Fibroblast of villous mesenchyme (primary cell): ENCODE data around the gene SRPX. TPM values are rescaled to one million over a fixed set of nuclear protein-coding genes. Genes with fewer than 3 reads are reported as not detected.
A peak's percentile ranks its signal among the peaks of the same experiment; 100 is the strongest.

Source experiments
- DNase-seq: peaks from one replicate; pipeline ENCODE4 v3.0.0-alpha.2; 2010; ENCODE audit warnings: low read depth
- H3K4me3 ChIP-seq: 2 replicates; pipeline ENCODE4 v1.5.1; 2011; ENCODE audit warnings: low read depth, mild to moderate bottlenecking, low read length
- total RNA-seq: library from RNA; depleted of rRNA; stranded (reverse); fragments of >200 nt; gene quantifications from 2 replicates; pipeline ENCODE4 v1.2.3, GENCODE V29; 2012
- TF ChIP-seq, protein P1 (sequence below): IDR thresholded peaks from 2 replicates; pipeline ENCODE4 v1.5.1; 2012; ENCODE audit warnings: low read depth, mild to moderate bottlenecking, low read length; ENCODE audit not compliant: insufficient read depth

The SRPX gene
- total RNA-seq, 1 donor = 36.7 TPM

DNA sequence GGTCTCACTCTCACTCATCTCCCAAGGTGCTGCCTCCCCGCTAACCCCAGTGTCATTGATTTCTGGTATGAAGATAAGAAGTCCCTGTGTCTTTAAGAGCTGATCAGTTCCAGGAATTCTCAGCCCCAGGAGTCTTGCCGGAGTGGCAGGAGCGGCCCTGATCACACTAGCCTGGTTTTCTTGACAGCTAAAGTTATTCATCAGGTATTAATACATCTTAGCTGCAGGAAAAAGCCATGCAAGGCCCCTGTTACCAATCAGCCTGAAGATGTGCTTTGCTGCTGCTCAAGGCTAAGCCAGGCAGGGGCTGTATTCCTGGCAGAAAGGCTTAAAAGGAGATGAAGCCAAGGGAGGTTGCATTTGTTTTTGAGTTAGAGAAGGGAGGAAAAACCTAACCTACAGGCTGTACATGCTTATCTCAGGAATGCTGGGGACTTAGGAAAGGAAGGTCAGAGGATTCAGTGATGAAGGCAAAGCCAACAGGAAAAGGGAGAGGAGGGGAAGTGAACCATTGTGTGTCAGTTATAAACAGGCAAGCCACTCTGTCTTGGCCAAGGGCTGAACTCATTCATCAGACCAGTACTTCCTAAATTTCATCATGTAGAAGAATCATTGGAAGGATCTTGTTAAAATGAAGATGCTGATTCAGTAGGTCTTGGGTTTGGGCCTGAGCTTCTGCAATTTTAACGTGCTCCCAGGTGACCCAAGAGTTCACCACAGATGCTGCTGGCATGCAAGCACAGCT, 8.6 kb downstream of the SRPX start:
- DNase-seq = no peak
- H3K4me3 ChIP-seq = no peak overlapping the region
- TF ChIP-seq, protein P1, sequence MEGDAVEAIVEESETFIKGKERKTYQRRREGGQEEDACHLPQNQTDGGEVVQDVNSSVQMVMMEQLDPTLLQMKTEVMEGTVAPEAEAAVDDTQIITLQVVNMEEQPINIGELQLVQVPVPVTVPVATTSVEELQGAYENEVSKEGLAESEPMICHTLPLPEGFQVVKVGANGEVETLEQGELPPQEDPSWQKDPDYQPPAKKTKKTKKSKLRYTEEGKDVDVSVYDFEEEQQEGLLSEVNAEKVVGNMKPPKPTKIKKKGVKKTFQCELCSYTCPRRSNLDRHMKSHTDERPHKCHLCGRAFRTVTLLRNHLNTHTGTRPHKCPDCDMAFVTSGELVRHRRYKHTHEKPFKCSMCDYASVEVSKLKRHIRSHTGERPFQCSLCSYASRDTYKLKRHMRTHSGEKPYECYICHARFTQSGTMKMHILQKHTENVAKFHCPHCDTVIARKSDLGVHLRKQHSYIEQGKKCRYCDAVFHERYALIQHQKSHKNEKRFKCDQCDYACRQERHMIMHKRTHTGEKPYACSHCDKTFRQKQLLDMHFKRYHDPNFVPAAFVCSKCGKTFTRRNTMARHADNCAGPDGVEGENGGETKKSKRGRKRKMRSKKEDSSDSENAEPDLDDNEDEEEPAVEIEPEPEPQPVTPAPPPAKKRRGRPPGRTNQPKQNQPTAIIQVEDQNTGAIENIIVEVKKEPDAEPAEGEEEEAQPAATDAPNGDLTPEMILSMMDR = no peak

DNA sequence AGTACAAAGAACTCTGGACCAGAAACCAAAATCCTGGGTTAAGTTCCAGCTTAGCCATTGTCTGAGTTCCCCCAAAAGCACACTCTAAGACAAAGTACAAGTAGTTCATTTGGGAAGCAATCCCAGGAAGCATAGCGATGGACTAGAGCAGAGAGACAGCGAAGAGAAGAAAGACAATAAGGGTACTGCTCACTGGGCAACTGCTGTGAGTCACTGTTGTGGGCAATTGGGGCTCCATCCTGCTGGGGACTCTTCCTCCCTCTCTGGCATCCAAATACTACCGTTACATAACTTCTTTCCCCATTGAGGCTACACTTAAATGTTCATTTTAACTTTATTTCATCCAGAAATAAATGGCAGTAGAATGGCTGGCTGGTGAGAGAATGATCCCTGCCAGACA, 14.1 kb downstream of the SRPX start:
- TF ChIP-seq, protein P1 = no peak
- H3K4me3 ChIP-seq = no peak overlapping the region
- DNase-seq = no peak

DNA sequence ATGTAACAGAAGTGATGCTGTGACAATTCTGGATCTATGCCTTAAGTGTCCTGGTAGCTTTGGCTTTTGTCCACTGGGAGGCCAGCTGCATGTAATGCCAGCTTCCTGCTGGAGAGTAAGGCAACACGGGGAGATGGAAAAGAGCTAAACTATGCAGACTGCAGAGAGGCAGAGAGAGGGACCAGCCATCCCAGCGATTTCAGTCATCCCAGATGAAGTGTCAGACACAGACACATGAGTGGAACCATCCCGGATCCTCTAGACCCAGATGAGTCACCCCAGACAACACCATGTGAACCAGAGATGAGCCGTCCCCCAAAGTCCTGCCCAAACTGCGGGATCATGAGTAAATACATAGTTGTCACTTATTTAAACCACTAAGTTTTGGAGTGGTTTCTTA, 14.6 kb downstream of the SRPX start:
- TF ChIP-seq, protein P1 = no peak
- no peak overlapping the region for H3K4me3 ChIP-seq
- no peak for DNase-seq

DNA sequence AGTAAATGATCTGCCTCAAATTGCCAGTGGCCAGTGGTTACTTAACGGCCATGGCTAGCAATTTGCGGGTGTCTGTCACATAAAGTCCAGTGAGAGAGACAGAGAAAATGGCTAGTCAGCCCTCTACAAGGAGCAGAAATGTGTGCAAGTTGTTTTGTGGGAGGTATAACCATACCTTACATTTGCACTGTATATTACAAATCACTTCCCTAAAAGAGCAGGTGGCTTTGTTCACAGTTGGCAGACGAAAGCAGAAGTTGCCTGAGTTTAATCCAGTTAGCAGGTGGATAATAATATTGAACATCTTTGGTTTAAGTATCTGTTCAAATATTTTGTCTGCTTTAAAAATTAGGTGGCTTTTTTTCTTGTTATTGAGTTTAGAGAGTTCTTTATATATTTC, 15.6 kb downstream of the SRPX start:
- H3K4me3 ChIP-seq = no peak overlapping the region
- TF ChIP-seq, protein P1 = no peak
- no peak for DNase-seq

DNA sequence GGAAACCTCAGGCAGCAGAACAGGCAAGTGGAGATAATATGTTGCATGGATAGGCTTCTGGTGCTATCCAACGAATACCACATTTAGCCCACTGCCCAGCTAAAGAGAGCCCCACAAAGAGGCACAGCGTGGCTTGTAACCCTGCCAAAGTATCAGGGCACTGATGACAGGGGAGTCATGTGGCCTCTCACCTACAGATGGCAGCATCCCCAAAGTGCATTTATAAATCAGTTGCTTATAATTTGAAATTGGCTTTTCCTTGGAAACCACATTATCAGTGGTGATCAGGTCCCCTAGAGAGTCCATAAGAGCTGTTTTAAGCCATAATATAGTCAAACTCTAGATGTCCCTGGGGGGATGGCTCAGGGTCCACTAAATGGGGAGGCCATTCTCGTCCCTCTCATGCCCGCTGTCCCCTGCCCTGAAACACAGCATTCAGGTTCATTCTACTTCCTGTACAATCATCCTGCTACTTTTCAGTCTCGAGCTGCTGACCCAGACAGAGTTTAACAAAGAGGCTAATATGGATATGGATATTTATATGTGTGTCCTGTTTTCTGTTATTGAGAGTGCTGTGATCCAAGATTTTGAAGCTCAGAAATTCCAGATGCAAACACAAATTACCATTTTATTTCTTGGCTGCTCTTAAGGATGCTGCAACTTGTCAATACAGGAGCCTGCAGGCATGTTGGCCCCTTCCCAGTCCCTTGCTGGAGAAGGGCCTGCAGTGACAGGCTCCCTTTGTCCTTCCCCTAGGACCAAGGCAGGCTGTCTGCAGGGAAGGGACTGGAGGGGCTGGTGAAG, 28.5 kb downstream of the SRPX start:
- DNase-seq = peak; percentile 15
- TF ChIP-seq, protein P1 = peak; percentile 57

DNA sequence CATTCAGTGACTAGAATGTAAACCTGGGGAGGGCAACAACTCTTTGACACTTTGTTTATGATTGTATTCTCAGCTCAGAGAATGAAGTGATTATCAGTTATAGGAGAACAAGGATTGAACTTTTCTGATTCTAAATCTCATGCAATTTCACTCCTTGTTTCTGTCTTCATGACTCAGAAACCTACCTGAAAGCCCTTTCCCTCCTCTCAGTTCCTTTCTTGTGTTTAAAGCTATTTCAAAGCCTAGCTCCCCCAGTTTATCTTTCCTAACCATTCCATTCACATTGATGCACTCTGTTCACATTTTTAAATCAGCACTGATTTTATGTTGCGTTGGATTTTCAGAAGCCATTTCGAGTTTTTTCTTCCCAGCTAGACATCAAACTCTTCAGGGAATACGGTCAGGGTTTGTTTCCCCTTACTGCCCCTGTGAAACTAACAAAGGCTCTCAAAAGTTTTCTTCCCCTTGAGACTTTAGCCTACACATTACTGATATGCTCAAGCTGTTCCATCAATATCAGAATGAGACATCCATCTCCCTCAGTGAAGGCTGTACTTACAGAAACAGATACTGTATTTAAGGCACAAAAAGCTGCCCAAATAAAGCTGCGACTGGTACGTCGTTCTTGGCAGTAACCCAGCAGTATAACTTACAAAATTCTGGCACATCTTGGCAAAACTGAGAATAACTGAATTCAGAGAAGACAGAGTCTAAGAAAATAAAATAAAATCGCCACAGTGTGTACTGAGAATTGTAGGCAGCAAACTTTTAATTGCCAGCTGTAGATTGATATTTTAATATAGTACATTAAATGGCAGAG, 31.0 kb downstream of the SRPX start:
- TF ChIP-seq, protein P1 = no peak
- no peak overlapping the region for H3K4me3 ChIP-seq
- no peak for DNase-seq

More for the DNA sequence above, 28.5 kb downstream of the SRPX start:
- no peak overlapping the region for H3K4me3 ChIP-seq
